Prostate gland (tissue), 2 donors: Measurements from ENCODE around the gene ACOXL. TPM values are rescaled to one million over a fixed set of nuclear protein-coding genes. Genes with fewer than 3 reads are reported as not detected.

Experiments
- DNase-seq: peaks from one replicate; pipeline ENCODE4 v3.0.0-alpha.2; 2019; ENCODE audit warnings: low spot score
- H3K27ac ChIP-seq, 2 donors: fragments of 200-600 bp; sonication (generic); 2 replicates each; pipeline ENCODE4 v1.5.1; 2017 to 2019
- H3K27me3 ChIP-seq: fragments of 200-600 bp; sonication (generic); replicated peaks from 2 replicates; pipeline ENCODE4 v1.5.1; 2019; ENCODE audit not compliant: insufficient read depth
- H3K36me3 ChIP-seq, 2 donors: fragments of 200-600 bp; sonication (generic); 1 replicate in 1 of 2; 2 replicates in 1 of 2; pipeline versions ENCODE4 v1.5.1 to v1.8.1; 2017 to 2019
- H3K4me1 ChIP-seq: fragments of 200-600 bp; sonication (generic); replicated peaks from 2 replicates; pipeline ENCODE4 v1.5.1; 2019
- H3K4me3 ChIP-seq, 2 donors: fragments of 200-600 bp; sonication (generic); 2 replicates each; pipeline ENCODE4 v1.5.1; 2017 to 2019
- H3K9me3 ChIP-seq: fragments of 200-600 bp; sonication (generic); 2 replicates; pipeline ENCODE4 v1.5.1; 2017
- POLR2A ChIP-seq: fragments of 450-650 bp; IDR thresholded peaks from one replicate; pipeline ENCODE4 v1.6.1; 2016; ENCODE audit warnings: antibody characterized with exemption, mild to moderate bottlenecking
- POLR2AphosphoS5 ChIP-seq: sonication (generic); formaldehyde crosslinking; IDR thresholded peaks from one replicate; pipeline ENCODE4 v1.6.1; 2017; ENCODE audit warnings: antibody characterized with exemption
- WGBS: methylation state at CpG from one replicate; pipeline ENCODE4 v1.1.5; 2018; 5-methylcytosine and 5-hydroxymethylcytosine counted together
- intact Hi-C: fragments of 100-400 bp; cut with DNase I; formaldehyde crosslinking; loops from one replicate; pipeline ENCODE4 v1.14.2; 2022
- total RNA-seq, 2 donors: library from RNA; depleted of rRNA; stranded (reverse); fragments of >200 nt; gene quantifications; one replicate each; pipeline ENCODE4 v1.1.0, GENCODE V29; 2016
- TF ChIP-seq, protein P1 (sequence below), 4 experiments: fragments of 200-600 bp in 2 of 4; fragments of 450-650 bp in 2 of 4; sonication (generic) in 2 of 4; IDR thresholded peaks; 1 replicate in 3 of 4; 2 replicates in 1 of 4; pipeline ENCODE4 v1.5.1; 2016 to 2019; ENCODE audit warnings: antibody characterized with exemption in 4 of 4, mild to moderate bottlenecking in 2 of 4, moderate library complexity in 2 of 4

ACOXL gene
- total RNA-seq, 2 donors from 2014 or later, result 8.0 to 8.3 TPM

GRCh38 chr2:111133603-111134002 is 401.2 kb downstream of the ACOXL start:
- Histone ChIP-seq H3K4me3 (no peak overlapping the region), H3K27ac (no peak overlapping the region), H3K36me3 (no peaks in the 10 kb centered on the region), H3K9me3 (no peaks in the 10 kb centered on the region), H3K27me3 (no peaks in the 10 kb centered on the region), H3K4me1 (no peaks in the 10 kb centered on the region)
- DNase-seq, result no peak
- TF ChIP-seq POLR2AphosphoS5, result no peak
- TF ChIP-seq, protein P1, sequence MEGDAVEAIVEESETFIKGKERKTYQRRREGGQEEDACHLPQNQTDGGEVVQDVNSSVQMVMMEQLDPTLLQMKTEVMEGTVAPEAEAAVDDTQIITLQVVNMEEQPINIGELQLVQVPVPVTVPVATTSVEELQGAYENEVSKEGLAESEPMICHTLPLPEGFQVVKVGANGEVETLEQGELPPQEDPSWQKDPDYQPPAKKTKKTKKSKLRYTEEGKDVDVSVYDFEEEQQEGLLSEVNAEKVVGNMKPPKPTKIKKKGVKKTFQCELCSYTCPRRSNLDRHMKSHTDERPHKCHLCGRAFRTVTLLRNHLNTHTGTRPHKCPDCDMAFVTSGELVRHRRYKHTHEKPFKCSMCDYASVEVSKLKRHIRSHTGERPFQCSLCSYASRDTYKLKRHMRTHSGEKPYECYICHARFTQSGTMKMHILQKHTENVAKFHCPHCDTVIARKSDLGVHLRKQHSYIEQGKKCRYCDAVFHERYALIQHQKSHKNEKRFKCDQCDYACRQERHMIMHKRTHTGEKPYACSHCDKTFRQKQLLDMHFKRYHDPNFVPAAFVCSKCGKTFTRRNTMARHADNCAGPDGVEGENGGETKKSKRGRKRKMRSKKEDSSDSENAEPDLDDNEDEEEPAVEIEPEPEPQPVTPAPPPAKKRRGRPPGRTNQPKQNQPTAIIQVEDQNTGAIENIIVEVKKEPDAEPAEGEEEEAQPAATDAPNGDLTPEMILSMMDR (IDR thresholded peaks at IDR 0.05), result no peak
- no peak for TF ChIP-seq POLR2A
- 87% methylated on average over 2 of the region's 2 CpGs for WGBS
- intact Hi-C loops, result no loop called here

DNA sequence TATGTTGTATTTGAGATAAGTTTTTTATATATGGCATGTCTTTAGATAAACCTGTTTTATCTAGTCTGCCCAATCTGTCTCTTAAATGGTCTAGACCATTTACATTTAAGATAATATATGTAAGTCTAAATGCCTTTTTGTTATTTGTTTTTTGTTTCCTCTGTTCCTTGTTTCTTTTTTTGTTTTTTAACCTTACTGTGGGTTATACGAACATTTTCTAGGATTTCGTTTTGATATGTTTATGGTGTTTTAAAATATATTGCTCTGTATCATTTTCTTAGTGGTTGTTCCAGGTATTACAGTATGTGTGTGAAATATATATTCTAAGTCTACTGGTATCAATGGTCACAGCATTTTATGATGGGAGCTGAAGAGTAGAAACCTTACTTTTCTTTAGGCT is 401.7 kb downstream of the ACOXL start:
- WGBS, result 95% methylated on average over 2 of the region's 2 CpGs
- Histone ChIP-seq H3K27me3 (no peaks in the 10 kb centered on the region), H3K9me3 (no peaks in the 10 kb centered on the region), H3K4me3 (no peak overlapping the region), H3K36me3 (no peaks in the 10 kb centered on the region), H3K27ac (no peak overlapping the region), H3K4me1 (no peaks in the 10 kb centered on the region)
- intact Hi-C loops, result no loop called here
- DNase-seq, result no peak
- TF ChIP-seq, protein P1 (IDR thresholded peaks at IDR 0.05), result peak in 1 of 4 experiments; percentile 43
- no peak for TF ChIP-seq POLR2AphosphoS5

DNA sequence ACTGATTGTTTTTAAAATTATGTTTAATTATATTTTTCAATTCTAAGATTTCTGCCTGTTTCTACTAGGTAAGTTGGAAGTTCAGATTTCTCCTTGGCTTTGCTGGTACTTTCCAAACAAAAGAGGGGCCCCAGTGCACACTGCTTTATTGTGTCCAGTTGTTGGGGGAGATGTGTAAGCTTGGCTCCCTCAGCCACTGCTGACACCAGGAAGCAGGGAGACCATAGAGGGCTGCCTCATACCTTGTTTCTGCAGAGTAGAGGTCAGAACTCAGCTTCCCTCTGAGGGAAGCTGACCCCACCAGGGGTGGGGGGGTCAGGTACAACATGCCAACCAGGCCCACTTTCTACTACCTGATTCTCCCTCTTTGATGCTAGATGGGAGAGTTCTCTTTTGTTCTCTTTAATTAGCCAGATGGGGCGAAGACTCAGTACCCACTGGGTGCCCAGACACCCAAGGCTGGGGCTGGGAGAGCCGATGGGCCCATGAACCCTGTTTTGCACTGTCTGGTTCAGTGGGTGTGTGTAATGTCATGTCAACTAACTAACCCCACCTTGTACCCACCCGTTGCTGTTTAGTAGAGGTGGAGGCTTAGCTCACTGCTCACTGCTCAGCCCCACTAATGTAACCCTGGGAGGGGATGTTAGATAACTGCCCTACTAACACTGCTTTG is 403.0 kb downstream of the ACOXL start:
- intact Hi-C loops, result no loop called here
- no peak for DNase-seq
- no peak overlapping the region for H3K4me3 ChIP-seq
- no peaks in the 10 kb centered on the region for H3K27me3 ChIP-seq
- H3K27ac ChIP-seq, result no peak overlapping the region
- no peaks in the 10 kb centered on the region for H3K9me3 ChIP-seq
- H3K4me1 ChIP-seq, result peaks cover 5% of the 10 kb centered on the region
- H3K36me3 ChIP-seq, result no peaks in the 10 kb centered on the region
- WGBS, result 92% methylated on average over 3 of the region's 3 CpGs
- TF ChIP-seq POLR2AphosphoS5 (no peak), POLR2A (no peak)
- TF ChIP-seq, protein P1 (IDR thresholded peaks at IDR 0.05), result no peak

DNA sequence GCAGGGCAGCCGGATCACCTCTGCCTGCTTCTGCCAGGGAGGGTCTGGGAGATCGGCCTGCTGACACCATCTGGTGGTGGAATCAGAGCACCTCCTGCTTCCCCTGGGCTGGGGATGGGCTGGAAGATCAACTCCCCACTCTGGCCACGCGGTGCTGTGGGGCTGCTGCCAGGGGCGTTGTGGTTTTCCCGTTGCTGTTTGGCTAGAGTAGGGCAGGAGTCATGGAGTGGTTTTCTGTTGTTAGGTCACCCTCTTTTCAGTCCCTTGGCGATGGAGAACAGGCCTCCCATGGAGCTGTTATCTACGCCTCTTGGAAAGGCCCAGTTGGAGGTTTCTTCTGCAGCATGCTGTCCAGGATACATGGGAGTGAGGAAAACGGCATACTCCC is 403.5 kb downstream of the ACOXL start:
- H3K4me3 ChIP-seq, result no peak overlapping the region
- H3K9me3 ChIP-seq, result no peaks in the 10 kb centered on the region
- 87% methylated on average over 9 of the region's 9 CpGs for WGBS
- no peak overlapping the region for H3K27ac ChIP-seq
- H3K36me3 ChIP-seq, result no peaks in the 10 kb centered on the region
- H3K4me1 ChIP-seq, result peaks cover 5% of the 10 kb centered on the region
- no peak for DNase-seq
- TF ChIP-seq POLR2AphosphoS5 (no peak), POLR2A (no peak)
- TF ChIP-seq, protein P1 (IDR thresholded peaks at IDR 0.05), result no peak
- no peaks in the 10 kb centered on the region for H3K27me3 ChIP-seq
- intact Hi-C loops, result no loop called here

DNA sequence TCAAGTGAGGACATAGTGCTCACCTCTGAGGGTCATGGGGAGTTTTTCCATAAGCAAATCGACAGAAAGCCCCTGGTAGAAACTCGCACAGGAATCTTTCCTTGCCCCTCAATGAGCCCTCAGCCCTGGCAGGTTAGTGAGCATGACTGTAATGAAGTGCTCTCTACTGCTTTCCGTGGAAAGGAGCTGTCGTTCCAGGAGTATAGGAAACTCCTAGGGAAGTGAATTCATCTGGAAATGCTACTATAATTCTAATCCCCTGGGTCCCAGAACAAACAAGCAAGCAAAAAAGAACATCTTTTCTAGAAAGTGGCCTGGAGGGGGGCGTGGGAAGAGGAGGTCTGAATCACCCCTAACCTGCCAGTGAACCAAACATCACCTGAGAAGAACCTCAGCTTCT is 406.5 kb downstream of the ACOXL start:
- DNase-seq, result no peak
- peak overlapping the region in 1 of 2 donors; percentile 47 for H3K27ac ChIP-seq
- no peaks in the 10 kb centered on the region for H3K36me3 ChIP-seq
- no peaks in the 10 kb centered on the region for H3K9me3 ChIP-seq
- 78% methylated on average over 5 of the region's 5 CpGs for WGBS
- TF ChIP-seq POLR2AphosphoS5 (no peak), POLR2A (no peak)
- TF ChIP-seq, protein P1 (IDR thresholded peaks at IDR 0.05), result no peak
- peaks cover 5% of the 10 kb centered on the region for H3K4me1 ChIP-seq
- intact Hi-C loops, result no loop called here
- H3K4me3 ChIP-seq, result no peak overlapping the region
- no peaks in the 10 kb centered on the region for H3K27me3 ChIP-seq
